ENCODE measurements around the gene HNRNPA1.
A peak's percentile ranks its signal among the peaks of the same experiment; 100 is the strongest.

HNRNPA1 gene

DNA sequence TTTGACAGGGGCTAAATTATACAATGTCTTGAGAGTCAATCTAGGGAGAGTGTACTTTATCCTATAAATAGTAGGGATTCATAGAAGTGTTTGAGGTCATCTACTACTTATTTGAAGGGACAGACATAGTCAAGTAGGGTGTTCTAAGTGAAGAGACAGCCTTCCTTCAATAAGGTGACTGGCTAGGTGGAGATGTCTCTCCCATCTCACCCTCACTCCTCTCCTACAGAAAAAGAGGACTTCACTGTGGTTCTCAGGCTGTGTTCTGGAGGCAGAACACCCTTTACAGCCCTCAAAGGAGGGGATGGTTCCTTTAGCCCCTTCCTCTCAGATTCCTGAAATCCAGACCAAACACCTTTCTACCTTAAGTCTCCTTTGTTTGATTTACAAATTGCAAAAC, 23.1 kb downstream of the HNRNPA1 start:
- DNase-seq (ENCODE audit: low read depth in 1 of 2, low spot score in 1 of 2) = no peak
- Histone ChIP-seq H3K27ac (replicated peaks) (peak overlapping the region; percentile 91), H3K4me3 (replicated peaks; ENCODE audit: insufficient read depth, low read length) (no peak overlapping the region), H3K27me3 (ENCODE audit: insufficient read depth, poor library complexity, severe bottlenecking) (no peaks in the 10 kb centered on the region)
- TF ChIP-seq POLR2AphosphoS5 (IDR thresholded peaks at IDR 0.05; ENCODE audit: low read depth) (no peak), GABPA (IDR thresholded peaks at IDR 0.05; ENCODE audit: low read depth) (no peak), SPI1 (IDR thresholded peaks at IDR 0.05; ENCODE audit: borderline replicate concordance, low read depth) (no peak)
- TF ChIP-seq, protein P1, sequence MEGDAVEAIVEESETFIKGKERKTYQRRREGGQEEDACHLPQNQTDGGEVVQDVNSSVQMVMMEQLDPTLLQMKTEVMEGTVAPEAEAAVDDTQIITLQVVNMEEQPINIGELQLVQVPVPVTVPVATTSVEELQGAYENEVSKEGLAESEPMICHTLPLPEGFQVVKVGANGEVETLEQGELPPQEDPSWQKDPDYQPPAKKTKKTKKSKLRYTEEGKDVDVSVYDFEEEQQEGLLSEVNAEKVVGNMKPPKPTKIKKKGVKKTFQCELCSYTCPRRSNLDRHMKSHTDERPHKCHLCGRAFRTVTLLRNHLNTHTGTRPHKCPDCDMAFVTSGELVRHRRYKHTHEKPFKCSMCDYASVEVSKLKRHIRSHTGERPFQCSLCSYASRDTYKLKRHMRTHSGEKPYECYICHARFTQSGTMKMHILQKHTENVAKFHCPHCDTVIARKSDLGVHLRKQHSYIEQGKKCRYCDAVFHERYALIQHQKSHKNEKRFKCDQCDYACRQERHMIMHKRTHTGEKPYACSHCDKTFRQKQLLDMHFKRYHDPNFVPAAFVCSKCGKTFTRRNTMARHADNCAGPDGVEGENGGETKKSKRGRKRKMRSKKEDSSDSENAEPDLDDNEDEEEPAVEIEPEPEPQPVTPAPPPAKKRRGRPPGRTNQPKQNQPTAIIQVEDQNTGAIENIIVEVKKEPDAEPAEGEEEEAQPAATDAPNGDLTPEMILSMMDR (IDR thresholded peaks at IDR 0.05; ENCODE audit: insufficient read depth, low read length) = no peak
- TF ChIP-seq, protein P2, sequence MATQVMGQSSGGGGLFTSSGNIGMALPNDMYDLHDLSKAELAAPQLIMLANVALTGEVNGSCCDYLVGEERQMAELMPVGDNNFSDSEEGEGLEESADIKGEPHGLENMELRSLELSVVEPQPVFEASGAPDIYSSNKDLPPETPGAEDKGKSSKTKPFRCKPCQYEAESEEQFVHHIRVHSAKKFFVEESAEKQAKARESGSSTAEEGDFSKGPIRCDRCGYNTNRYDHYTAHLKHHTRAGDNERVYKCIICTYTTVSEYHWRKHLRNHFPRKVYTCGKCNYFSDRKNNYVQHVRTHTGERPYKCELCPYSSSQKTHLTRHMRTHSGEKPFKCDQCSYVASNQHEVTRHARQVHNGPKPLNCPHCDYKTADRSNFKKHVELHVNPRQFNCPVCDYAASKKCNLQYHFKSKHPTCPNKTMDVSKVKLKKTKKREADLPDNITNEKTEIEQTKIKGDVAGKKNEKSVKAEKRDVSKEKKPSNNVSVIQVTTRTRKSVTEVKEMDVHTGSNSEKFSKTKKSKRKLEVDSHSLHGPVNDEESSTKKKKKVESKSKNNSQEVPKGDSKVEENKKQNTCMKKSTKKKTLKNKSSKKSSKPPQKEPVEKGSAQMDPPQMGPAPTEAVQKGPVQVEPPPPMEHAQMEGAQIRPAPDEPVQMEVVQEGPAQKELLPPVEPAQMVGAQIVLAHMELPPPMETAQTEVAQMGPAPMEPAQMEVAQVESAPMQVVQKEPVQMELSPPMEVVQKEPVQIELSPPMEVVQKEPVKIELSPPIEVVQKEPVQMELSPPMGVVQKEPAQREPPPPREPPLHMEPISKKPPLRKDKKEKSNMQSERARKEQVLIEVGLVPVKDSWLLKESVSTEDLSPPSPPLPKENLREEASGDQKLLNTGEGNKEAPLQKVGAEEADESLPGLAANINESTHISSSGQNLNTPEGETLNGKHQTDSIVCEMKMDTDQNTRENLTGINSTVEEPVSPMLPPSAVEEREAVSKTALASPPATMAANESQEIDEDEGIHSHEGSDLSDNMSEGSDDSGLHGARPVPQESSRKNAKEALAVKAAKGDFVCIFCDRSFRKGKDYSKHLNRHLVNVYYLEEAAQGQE (IDR thresholded peaks at IDR 0.05; ENCODE audit: insufficient replicate concordance, low read depth) = no peak

DNA sequence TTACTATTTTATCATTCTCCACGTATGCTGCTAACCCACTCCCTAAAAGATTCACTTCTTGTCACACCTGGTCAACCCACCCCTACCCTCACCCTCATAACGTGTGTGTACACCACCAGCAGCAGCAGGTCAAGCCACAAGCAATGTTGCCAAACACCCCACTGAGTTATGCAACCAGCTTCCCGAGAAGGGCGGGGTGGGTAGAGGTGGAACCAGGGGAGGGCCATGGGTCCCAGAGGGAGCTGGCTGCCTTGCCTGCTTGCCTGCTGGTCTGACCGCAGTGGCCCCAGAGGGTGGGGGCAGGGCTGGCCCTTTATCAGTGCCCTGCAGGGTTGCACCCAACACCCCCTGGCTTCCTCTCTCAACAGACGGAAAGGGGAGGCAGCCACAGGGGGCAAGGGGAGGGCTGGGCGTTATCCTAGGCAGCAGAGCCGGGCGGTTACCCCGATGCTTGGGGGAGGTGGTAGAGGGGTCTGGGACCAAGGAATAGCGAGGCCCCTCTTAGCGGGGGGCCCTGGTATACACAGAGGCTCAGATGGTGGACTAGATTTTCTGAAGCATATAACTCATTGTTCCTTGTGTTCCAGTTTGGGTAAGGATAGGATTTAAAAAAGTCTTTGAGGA, 23.8 kb downstream of the HNRNPA1 start:
- H3K4me3 ChIP-seq (replicated peaks; ENCODE audit: insufficient read depth, low read length) = no peak overlapping the region; the same call in 1 of the 2 replicates

DNA sequence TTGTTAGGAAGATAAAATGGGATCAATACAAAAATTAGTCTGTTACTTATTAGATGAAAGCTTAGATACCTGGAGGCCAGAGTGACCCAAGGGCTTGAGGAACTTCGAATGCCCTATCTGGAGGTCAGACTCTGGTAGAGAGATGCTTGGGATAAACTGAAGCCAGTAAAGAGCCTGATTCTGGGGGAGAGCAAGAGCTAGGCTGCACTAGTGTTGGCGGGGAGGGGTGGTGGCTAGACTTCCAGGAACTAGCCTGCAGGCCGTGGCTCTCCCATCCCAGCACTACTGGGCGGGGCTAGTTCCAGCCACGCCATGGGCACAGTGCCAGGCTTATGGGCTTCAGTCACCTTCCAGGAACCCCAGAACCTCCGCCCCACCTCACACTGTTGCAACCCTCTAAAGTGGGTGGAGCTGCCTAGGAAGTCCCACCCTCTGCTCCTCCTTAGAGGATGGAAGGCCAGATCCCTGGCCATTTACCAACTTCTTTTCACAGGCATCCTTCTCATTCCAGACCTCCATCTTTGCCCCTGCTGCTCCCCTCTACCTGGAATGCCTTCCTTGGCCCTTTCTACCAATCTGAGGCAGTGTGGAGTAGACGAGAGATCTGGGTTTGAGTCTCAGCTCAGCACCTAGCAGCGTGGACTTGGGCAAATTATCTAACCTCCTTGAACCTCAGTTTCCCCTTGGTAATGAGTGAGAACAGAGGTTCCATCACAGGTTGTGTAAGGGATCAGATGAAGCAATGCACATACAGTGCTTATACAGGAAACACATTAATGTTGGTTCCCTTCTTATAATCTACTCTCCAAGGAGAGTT, 26.6 kb downstream of the HNRNPA1 start:
- peak; percentile 99 to 100 for DNase-seq (ENCODE audit: low read depth in 1 of 2, low spot score in 1 of 2)
- TF ChIP-seq, protein P1 (IDR thresholded peaks at IDR 0.05; ENCODE audit: insufficient read depth, low read length) = no peak
- TF ChIP-seq POLR2AphosphoS5 (IDR thresholded peaks at IDR 0.05; ENCODE audit: low read depth) = peak; percentile 71
- TF ChIP-seq SPI1 (IDR thresholded peaks at IDR 0.05; ENCODE audit: borderline replicate concordance, low read depth) = peak; percentile 14; the same call in 1 of the 2 replicates
- Histone ChIP-seq H3K4me3 (replicated peaks; ENCODE audit: insufficient read depth, low read length) (no peak overlapping the region; the same call in 1 of the 2 replicates), H3K27me3 (ENCODE audit: insufficient read depth, poor library complexity, severe bottlenecking) (no peaks in the 10 kb centered on the region), H3K27ac (replicated peaks) (peak overlapping the region; percentile 91)

More for the DNA sequence above, 23.8 kb downstream of the HNRNPA1 start:
- TF ChIP-seq GABPA (IDR thresholded peaks at IDR 0.05; ENCODE audit: low read depth) (0 out of 2 replicates have a peak, but pooled peaks have one; percentile 36), POLR2AphosphoS5 (IDR thresholded peaks at IDR 0.05; ENCODE audit: low read depth) (peak; percentile 99), SPI1 (IDR thresholded peaks at IDR 0.05; ENCODE audit: borderline replicate concordance, low read depth) (peak; percentile 71; the same call in 1 of the 2 replicates)
- TF ChIP-seq, protein P1 (IDR thresholded peaks at IDR 0.05; ENCODE audit: insufficient read depth, low read length) = no peak
- TF ChIP-seq, protein P2 (IDR thresholded peaks at IDR 0.05; ENCODE audit: insufficient replicate concordance, low read depth) = peak; percentile 43
- H3K27me3 ChIP-seq (ENCODE audit: insufficient read depth, poor library complexity, severe bottlenecking) = no peaks in the 10 kb centered on the region
- DNase-seq (ENCODE audit: low read depth in 1 of 2, low spot score in 1 of 2) = peak; percentile 100
- peak overlapping the region; percentile 91 for H3K27ac ChIP-seq (replicated peaks)

All from HL-60 (cell line).